ENCODE measurements around the gene CACTIN. TPM values are rescaled to one million over a fixed set of nuclear protein-coding genes. Genes with fewer than 3 reads are reported as not detected.

Gene CACTIN
- total RNA-seq, 3 donors from 2014 or later = 21.8 to 30.5 (median 27.5) TPM

DNA sequence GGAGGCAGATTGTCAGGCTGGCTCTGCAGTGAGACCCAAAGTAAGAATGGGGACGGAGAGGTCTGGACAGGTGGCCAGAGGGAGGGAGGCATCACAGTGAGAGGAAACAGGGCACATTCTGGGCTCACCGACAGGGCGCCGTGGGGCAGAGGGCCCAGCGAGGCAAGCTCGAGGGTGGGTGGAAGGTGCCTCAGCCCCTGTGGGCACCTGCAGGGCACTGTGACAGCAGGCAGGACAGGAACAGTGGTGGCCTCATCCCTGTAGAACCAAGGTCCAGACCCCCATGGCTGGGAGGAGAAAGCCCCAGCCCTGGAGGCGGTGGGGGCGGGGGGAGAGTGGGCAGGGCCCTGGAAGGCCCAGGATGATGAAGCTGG lies 46.0 kb upstream of the CACTIN start:
- Histone ChIP-seq H3K9me3 (no peaks in the 10 kb centered on the region), H3K27ac (peak overlapping the region; percentile 92 to 99), H3K36me3 (no peaks in the 10 kb centered on the region), H3K4me3 (no peak overlapping the region), H3K4me1 (peaks cover 5 to 6% of the 10 kb centered on the region in 2 donors), H3K27me3 (no peaks in the 10 kb centered on the region)
- intact Hi-C loops (cut with DNase I; ENCODE audit: low total_unique reads) = no loop called here
- DNase-seq (ENCODE audit: low spot score in 2 of 2) = no peak
- no peak for TF ChIP-seq POLR2AphosphoS5 (IDR thresholded peaks at IDR 0.05)
- TF ChIP-seq, protein P1, sequence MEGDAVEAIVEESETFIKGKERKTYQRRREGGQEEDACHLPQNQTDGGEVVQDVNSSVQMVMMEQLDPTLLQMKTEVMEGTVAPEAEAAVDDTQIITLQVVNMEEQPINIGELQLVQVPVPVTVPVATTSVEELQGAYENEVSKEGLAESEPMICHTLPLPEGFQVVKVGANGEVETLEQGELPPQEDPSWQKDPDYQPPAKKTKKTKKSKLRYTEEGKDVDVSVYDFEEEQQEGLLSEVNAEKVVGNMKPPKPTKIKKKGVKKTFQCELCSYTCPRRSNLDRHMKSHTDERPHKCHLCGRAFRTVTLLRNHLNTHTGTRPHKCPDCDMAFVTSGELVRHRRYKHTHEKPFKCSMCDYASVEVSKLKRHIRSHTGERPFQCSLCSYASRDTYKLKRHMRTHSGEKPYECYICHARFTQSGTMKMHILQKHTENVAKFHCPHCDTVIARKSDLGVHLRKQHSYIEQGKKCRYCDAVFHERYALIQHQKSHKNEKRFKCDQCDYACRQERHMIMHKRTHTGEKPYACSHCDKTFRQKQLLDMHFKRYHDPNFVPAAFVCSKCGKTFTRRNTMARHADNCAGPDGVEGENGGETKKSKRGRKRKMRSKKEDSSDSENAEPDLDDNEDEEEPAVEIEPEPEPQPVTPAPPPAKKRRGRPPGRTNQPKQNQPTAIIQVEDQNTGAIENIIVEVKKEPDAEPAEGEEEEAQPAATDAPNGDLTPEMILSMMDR (IDR thresholded peaks at IDR 0.05) = no peak
- no peak for TF ChIP-seq POLR2A (IDR thresholded peaks at IDR 0.05)

DNA sequence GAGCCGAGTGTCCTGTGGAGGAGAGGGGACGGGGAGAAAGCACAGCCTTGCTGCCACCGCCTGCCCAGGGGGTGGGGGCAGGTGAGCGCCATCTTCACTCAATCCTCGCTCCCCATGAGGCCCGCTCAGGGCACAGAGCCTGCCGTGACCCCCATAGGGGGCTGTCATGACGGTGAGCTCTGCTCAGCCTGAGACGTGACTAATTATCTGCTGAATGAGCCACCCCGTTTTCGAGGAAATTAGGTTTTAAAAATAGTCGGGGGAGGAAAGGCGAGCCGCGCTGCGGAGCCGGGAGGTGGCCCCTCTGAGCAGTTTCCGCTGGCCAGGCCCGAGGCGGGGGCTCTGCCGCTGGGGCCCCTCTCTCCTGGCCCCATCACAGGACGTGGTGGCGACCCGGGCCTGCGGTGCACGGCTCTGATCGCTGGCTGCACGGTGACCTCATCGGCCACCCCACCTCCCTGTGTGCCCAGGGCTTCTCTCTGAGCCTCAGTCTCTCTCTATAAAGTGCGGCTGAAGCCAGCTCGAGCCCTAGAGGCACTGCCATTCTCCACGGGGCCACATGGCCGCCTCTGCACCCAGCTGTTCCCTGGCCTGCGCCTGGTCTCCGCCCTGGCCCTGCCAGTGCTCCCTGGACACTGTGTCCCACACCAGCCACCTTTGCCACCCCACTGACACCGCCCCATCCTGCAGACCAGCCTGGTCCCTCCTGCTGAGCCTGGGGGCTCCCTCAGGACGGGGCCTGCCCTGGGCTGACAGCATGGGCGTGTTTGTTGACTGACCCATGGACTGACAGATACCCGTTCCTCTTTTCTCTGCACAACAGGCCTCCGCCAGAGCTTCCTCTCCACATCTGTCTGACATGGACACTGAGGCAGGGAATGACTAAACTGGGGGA lies 45.3 kb upstream of the CACTIN start:
- Histone ChIP-seq H3K27ac (peak overlapping the region; percentile 92 to 99), H3K9me3 (no peaks in the 10 kb centered on the region), H3K36me3 (no peaks in the 10 kb centered on the region), H3K4me3 (peak overlapping the region; percentile 22 to 63 (median 29)), H3K4me1 (peaks cover 5 to 6% of the 10 kb centered on the region in 2 donors), H3K27me3 (no peaks in the 10 kb centered on the region)
- DNase-seq (ENCODE audit: low spot score in 2 of 2) = no peak
- intact Hi-C loops (cut with DNase I; ENCODE audit: low total_unique reads) = no loop called here
- TF ChIP-seq POLR2A (IDR thresholded peaks at IDR 0.05) = no peak
- TF ChIP-seq, protein P1 (IDR thresholded peaks at IDR 0.05) = no peak
- TF ChIP-seq POLR2AphosphoS5 (IDR thresholded peaks at IDR 0.05) = no peak

DNA sequence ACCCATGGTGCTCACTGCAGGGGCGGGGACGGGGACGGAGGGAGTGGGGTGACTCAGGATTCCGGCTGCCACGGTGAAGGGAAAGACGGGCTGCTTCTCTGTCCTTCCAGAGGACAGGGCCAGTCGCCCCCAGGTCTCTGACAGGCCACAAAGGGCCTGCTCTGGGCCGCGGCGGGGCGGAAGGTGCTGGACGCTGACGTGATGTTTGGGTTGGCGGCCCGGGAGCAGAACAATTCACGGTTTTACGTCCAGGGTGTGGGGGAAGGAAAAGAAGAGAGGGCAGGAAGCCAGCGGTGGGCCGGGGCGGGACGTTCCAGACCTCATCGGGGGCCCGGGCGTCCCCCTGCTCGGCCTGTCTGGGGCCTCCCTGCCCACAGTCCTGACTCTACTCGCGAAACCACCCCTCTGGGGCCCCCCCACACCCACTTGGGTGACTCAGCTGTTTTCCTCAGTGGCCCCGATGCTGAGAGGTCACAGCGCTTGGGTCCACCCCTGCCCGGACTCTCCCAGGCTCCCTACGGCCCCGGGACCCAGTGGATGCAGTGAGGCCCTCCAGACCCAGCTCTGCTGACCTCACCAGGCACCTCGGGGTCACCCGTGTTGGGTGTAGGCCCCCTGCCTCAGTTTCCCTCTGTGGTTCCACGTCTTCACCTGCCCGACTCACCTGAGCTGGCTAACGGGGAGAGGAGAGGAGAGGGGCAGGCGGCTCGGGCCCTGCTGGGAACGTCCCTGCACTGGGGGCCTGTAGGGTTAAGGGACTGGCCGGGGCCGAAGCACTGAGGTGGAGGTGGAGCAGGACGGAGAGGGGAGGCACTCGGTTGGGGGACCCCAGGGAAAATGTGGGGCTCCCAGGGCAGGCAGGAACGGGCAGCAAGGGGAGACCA lies 44.4 kb upstream of the CACTIN start:
- peak in 1 of 2 donors; percentile 59 for DNase-seq (ENCODE audit: low spot score in 2 of 2)
- no peaks in the 10 kb centered on the region for H3K9me3 ChIP-seq
- H3K27me3 ChIP-seq = no peaks in the 10 kb centered on the region
- H3K4me1 ChIP-seq = peaks cover 5 to 6% of the 10 kb centered on the region in 2 donors
- intact Hi-C loops (cut with DNase I; ENCODE audit: low total_unique reads) = no loop called here
- no peaks in the 10 kb centered on the region for H3K36me3 ChIP-seq
- peak overlapping the region; percentile 92 to 99 for H3K27ac ChIP-seq
- TF ChIP-seq POLR2A (IDR thresholded peaks at IDR 0.05) = no peak
- TF ChIP-seq, protein P1 (IDR thresholded peaks at IDR 0.05) = no peak
- TF ChIP-seq POLR2AphosphoS5 (IDR thresholded peaks at IDR 0.05) = peak in 2 of 3 donors; percentile 26 to 65
- H3K4me3 ChIP-seq = peak overlapping the region; percentile 22 to 63 (median 29)

DNA sequence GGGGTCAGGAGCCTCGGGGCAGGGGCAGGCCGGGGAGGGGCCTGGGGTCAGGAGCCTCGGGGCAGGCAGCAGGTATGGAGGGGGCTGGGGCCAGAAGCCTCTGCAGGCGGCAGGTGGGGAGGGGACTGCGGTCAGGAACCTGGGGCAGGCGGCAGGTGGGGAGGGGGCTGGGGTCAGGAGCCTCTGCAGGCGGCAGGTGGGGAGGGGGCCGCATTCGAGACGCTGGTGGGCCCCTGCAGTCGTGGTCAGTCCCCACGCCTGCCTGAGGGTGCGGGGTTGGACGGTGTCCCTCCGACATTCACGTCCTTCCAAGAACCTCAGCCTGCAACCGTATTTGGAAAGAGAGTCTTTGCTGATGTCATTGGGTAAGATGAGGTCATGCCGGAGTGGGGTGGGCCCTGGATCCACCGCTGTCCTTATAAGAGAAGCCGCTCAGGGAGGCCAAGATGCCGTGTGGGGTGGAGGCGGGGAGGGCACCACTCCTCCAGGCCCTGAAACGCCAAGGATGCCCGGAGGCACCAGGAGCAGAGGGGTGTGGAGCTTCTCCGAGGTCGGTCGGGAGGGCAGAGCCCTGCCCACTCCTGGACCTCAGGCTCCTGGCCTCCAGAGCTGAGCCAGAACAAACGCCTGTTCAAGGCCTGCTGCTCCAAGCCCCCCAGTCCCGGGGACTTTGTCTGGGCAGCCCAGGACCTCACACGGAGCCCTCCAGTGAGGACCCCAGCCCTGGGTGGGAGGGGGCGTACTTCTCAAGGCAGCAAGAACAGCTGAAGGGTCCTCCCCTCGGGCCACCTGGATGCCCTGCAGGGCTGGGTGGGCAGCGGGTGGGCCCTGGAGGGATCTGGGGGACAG lies 43.6 kb upstream of the CACTIN start:
- DNase-seq (ENCODE audit: low spot score in 2 of 2) = peak; percentile 65 to 90
- peak overlapping the region; percentile 92 to 99 for H3K27ac ChIP-seq
- H3K4me1 ChIP-seq = peaks cover 5 to 6% of the 10 kb centered on the region in 2 donors
- TF ChIP-seq POLR2AphosphoS5 (IDR thresholded peaks at IDR 0.05) (peak; percentile 83 to 93 (median 88)), POLR2A (IDR thresholded peaks at IDR 0.05) (peak; percentile 33)
- TF ChIP-seq, protein P1 (IDR thresholded peaks at IDR 0.05) = no peak
- H3K9me3 ChIP-seq = no peaks in the 10 kb centered on the region
- intact Hi-C loops (cut with DNase I; ENCODE audit: low total_unique reads) = no loop called here
- peak overlapping the region; percentile 22 to 63 (median 29) for H3K4me3 ChIP-seq
- H3K27me3 ChIP-seq = no peaks in the 10 kb centered on the region
- no peaks in the 10 kb centered on the region for H3K36me3 ChIP-seq
